Measurements from ENCODE around the gene AP4B1. TPM values are rescaled to one million over a fixed set of nuclear protein-coding genes. Genes with fewer than 3 reads are reported as not detected.

AP4B1 gene
- total and polyA plus RNA-seq, 2 donors from 2014 or later: 8.7 to 21.7 TPM

- TF ChIP-seq CTCF (IDR thresholded peaks at IDR 0.05; ENCODE audit: borderline replicate concordance, extremely low read depth, insufficient read depth): no peak
- intact Hi-C loops (cut with DNase I): no loop called here
- Histone ChIP-seq H3K4me1 (ENCODE audit: control insufficient read depth in 2 of 3, insufficient read depth in 2 of 3, low read depth in 1 of 3, low read length in 3 of 3) (no peaks in the 10 kb centered on the region), H3K36me3 (ENCODE audit: control insufficient read depth in 2 of 3, insufficient read depth in 3 of 3, low read length in 3 of 3) (no peaks in the 10 kb centered on the region), H3K27me3 (ENCODE audit: control insufficient read depth, insufficient read depth, low read length) (no peaks in the 10 kb centered on the region), H3K9ac (ENCODE audit: low read length in 3 of 3) (no peak overlapping the region), H3K4me3 (ENCODE audit: low read length in 3 of 3) (no peak overlapping the region), H3K27ac (ENCODE audit: low read depth in 2 of 2, low read length in 2 of 2) (no peak overlapping the region), H3K9me3 (ENCODE audit: control insufficient read depth in 2 of 3, insufficient read depth in 1 of 3, low read length in 3 of 3) (no peaks in the 10 kb centered on the region)
- FAIRE-seq (no peak), DNase-seq (no peak)
Observed at GRCh38 chr1:113879739-113880038, 24.9 kb downstream of the AP4B1 start.

- DNase-seq (no peak), FAIRE-seq (no peak)
- Histone ChIP-seq H3K9me3 (ENCODE audit: control insufficient read depth in 2 of 3, insufficient read depth in 1 of 3, low read length in 3 of 3) (no peaks in the 10 kb centered on the region), H3K27me3 (ENCODE audit: control insufficient read depth, insufficient read depth, low read length) (no peaks in the 10 kb centered on the region), H3K27ac (ENCODE audit: low read depth in 2 of 2, low read length in 2 of 2) (no peak overlapping the region), H3K36me3 (ENCODE audit: control insufficient read depth in 2 of 3, insufficient read depth in 3 of 3, low read length in 3 of 3) (no peaks in the 10 kb centered on the region), H3K9ac (ENCODE audit: low read length in 3 of 3) (no peak overlapping the region), H3K4me3 (ENCODE audit: low read length in 3 of 3) (no peak overlapping the region), H3K4me1 (ENCODE audit: control insufficient read depth in 2 of 3, insufficient read depth in 2 of 3, low read depth in 1 of 3, low read length in 3 of 3) (no peaks in the 10 kb centered on the region)
- intact Hi-C loops (cut with DNase I): no loop called here
- no peak for TF ChIP-seq CTCF (IDR thresholded peaks at IDR 0.05; ENCODE audit: borderline replicate concordance, extremely low read depth, insufficient read depth)
Observed at GRCh38 chr1:113876176-113876575, 28.4 kb downstream of the AP4B1 start.

- intact Hi-C loops (cut with DNase I): no loop called here
- Histone ChIP-seq H3K9ac (ENCODE audit: low read length in 3 of 3) (no peak overlapping the region), H3K36me3 (ENCODE audit: control insufficient read depth in 2 of 3, insufficient read depth in 3 of 3, low read length in 3 of 3) (no peaks in the 10 kb centered on the region), H3K4me3 (ENCODE audit: low read length in 3 of 3) (no peak overlapping the region), H3K27ac (ENCODE audit: low read depth in 2 of 2, low read length in 2 of 2) (no peak overlapping the region), H3K4me1 (ENCODE audit: control insufficient read depth in 2 of 3, insufficient read depth in 2 of 3, low read depth in 1 of 3, low read length in 3 of 3) (no peaks in the 10 kb centered on the region), H3K9me3 (ENCODE audit: control insufficient read depth in 2 of 3, insufficient read depth in 1 of 3, low read length in 3 of 3) (no peaks in the 10 kb centered on the region), H3K27me3 (ENCODE audit: control insufficient read depth, insufficient read depth, low read length) (no peaks in the 10 kb centered on the region)
- DNase-seq (no peak), FAIRE-seq (no peak)
- TF ChIP-seq CTCF (IDR thresholded peaks at IDR 0.05; ENCODE audit: borderline replicate concordance, extremely low read depth, insufficient read depth): no peak
Observed at GRCh38 chr1:113875714-113876113, 28.9 kb downstream of the AP4B1 start.

All from kidney (tissue), 14 donors.